Measurements from ENCODE around the gene CFAP61. TPM values are rescaled to one million over a fixed set of nuclear protein-coding genes. Genes with fewer than 3 reads are reported as not detected.

CFAP61 gene
- total RNA-seq, 4 donors from 2014 or later, result not detected

GRCh38 chr20:20211988-20212518, 159.7 kb downstream of the CFAP61 start:
- DNase-seq (ENCODE audit: low spot score), result no peak
- TF ChIP-seq, protein P1, sequence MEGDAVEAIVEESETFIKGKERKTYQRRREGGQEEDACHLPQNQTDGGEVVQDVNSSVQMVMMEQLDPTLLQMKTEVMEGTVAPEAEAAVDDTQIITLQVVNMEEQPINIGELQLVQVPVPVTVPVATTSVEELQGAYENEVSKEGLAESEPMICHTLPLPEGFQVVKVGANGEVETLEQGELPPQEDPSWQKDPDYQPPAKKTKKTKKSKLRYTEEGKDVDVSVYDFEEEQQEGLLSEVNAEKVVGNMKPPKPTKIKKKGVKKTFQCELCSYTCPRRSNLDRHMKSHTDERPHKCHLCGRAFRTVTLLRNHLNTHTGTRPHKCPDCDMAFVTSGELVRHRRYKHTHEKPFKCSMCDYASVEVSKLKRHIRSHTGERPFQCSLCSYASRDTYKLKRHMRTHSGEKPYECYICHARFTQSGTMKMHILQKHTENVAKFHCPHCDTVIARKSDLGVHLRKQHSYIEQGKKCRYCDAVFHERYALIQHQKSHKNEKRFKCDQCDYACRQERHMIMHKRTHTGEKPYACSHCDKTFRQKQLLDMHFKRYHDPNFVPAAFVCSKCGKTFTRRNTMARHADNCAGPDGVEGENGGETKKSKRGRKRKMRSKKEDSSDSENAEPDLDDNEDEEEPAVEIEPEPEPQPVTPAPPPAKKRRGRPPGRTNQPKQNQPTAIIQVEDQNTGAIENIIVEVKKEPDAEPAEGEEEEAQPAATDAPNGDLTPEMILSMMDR (IDR thresholded peaks at IDR 0.05), result no peak
- ATAC-seq (ENCODE audit: low FRiP score), result no peak

DNA sequence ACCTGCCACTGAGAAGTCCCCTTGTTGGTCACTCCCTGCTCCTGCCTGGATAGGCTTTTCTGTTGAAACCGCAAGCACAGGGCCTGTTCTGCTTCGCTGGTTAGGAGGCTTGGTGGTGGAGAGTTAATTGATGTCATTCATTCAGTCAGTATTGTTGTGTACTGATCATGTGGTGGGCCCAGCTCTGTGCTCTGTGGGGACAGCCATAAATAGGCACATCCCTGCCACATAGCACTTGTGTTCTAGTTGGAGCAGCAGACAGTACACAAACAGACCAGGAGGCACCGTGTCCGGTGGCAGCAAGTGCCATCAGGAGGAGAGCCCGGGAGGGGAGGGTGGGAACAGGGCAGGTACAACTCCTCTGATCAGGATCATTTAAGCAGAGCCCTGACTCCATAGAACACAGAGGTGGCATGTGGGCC, 160.4 kb downstream of the CFAP61 start:
- TF ChIP-seq, protein P1 (IDR thresholded peaks at IDR 0.05), result no peak
- DNase-seq (ENCODE audit: low spot score) (no peak), ATAC-seq (ENCODE audit: low FRiP score) (no peak)

GRCh38 chr20:20213526-20214121, 161.3 kb downstream of the CFAP61 start:
- TF ChIP-seq, protein P1 (IDR thresholded peaks at IDR 0.05), result no peak
- DNase-seq (ENCODE audit: low spot score) (no peak), ATAC-seq (ENCODE audit: low FRiP score) (no peak)

DNA sequence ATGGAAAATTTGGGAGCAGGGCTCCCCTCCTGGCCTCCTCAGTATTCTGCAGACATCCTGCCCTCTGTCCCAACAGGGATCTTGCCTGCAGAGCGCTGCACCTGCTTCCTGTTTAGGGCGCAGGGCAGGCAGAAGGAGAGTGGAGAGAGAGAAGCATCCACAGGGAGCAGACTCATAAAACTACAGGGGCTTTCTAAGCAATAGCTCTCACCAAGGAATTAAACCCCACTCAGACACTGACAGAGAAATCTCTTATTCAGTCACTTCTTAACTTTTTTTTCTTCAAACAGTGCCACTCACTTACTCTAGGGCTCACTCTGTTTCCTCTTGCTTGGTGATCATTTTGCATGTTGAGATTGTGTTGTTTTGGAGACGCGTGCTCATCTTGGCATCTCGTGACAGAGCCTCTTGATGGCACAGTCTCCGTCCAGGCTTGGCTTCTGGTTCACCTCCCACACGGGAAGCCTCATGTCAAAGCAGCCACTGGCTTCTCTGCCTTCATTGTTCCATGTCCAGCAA, 162.5 kb downstream of the CFAP61 start:
- TF ChIP-seq, protein P1 (IDR thresholded peaks at IDR 0.05), result no peak
- DNase-seq (ENCODE audit: low spot score) (no peak), ATAC-seq (ENCODE audit: low FRiP score) (no peak)

DNA sequence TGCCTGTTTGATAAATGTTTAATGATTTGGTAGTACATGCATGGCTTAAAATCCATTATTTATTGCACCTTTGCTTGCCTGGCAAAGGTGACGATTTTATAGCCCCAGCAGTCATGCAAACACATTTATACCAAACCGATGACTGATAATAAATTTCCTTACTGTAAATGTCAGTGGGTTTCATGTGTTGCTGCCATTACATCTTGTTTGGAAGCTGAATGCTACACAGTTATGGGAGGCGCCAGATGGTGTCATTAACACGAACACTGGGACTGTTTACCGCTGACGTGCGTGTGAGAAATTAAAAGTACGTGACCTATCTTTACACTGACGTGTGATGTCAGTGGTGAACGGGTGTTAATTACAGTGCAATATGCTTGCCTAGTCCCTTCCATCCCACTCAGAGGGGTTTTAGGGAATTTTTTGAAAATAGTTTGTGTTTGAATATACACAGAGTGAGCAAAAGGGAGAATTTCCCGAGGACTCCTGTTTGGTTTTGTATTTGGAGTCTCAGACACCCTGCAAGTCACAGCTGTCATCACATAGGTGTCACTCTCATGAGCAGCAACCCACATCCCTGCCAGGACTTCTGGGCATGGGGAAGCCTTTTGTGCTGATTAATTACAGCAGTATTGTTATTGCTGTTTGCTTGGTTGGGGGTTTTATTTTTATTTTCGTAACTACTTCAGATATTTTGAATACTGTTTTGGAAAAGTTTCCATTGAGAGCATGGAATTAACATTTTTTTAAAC, 163.8 kb downstream of the CFAP61 start:
- ATAC-seq (ENCODE audit: low FRiP score), result no peak
- TF ChIP-seq, protein P1 (IDR thresholded peaks at IDR 0.05), result no peak

GRCh38 chr20:20216941-20217340, 164.6 kb downstream of the CFAP61 start:
- DNase-seq (ENCODE audit: low spot score) (no peak), ATAC-seq (ENCODE audit: low FRiP score) (no peak)
- TF ChIP-seq, protein P1 (IDR thresholded peaks at IDR 0.05), result no peak

More for the DNA sequence above, 163.8 kb downstream of the CFAP61 start:
- DNase-seq (ENCODE audit: low spot score), result no peak

Data from omental fat pad (tissue), 4 donors.